Measurements from ENCODE around the gene SLF1.

The SLF1 gene

DNA sequence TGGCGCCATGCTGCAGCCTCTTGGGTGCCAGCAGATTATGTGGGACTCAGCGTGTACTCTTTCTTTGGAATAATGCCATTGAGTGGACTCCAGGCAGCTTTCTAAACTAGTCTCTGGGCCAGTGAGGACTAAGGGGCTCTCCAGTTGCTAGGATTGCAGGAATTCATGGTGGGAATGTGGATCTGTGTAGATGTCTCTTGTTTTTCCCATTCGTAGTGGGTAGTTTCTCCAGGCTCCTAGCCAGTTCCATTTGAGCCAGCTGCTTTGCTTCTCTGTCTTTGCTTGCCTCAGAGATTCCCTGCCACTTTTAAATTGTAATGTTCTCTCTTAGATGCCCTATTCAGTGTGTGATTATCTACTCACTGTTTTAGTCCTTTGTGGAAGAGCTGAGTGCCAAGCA lies 42.6 kb downstream of the SLF1 start:
- no peak for DNase-seq (ENCODE audit: low read depth, low spot score)

DNA sequence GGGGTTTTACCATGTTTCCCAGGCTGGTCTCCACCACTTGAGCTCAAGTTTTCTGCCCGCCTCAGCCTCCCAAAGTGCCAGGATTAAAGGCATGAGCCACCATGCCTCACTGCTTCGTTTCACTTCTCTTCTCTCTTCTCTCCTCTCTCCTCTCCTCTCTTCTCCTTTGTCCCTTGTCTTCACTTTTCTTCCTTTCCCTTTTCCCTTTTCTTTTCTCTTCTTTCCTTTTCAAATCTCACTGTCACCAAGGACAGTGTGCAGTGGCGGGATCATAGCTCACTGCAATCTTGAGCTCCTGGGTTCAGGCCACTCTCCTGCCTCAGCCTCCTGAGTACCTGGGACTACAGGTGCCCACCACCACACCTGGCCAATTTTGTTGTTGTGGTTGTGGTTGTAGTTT lies 49.5 kb downstream of the SLF1 start:
- no peak for DNase-seq (ENCODE audit: low read depth, low spot score)

DNA sequence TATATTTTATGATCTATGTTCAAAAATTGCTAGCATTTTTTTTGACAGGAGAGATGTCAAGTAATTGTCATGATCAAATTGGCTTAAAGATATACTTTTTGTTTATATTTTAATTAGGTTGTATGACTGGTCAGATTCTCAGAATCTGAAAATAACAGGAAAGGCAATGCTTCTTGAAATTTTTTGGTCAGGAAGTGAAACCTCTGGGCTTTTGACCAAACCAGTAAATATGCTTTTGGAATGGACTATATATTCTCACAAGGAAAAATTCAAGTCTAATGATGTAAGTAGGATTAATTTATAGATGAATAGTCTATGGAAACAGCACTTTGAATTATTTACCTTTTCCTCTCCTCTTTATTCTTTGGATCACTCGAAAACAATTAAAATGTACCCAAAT lies 52.3 kb downstream of the SLF1 start:
- no peak for DNase-seq (ENCODE audit: low read depth, low spot score)

DNA sequence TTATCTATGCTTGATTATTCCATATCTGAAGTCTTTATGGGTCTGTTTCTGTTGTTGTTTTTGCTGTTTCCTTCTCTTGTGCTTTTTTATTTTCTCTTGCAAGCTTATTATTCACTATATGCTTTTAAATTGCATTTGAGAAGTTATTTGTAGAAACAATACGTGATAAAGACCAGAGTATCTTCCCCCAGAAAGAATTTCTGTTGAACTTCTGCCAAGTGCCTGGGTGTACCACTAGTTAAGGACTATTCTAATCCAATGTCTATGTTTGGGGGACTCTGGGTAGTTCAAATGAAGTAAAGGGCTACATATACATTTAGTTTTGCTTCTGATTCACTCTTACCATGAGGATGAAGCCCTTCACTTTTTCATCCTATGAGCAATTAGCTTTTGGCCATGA lies 54.3 kb downstream of the SLF1 start:
- no peak for DNase-seq (ENCODE audit: low read depth, low spot score)

DNA sequence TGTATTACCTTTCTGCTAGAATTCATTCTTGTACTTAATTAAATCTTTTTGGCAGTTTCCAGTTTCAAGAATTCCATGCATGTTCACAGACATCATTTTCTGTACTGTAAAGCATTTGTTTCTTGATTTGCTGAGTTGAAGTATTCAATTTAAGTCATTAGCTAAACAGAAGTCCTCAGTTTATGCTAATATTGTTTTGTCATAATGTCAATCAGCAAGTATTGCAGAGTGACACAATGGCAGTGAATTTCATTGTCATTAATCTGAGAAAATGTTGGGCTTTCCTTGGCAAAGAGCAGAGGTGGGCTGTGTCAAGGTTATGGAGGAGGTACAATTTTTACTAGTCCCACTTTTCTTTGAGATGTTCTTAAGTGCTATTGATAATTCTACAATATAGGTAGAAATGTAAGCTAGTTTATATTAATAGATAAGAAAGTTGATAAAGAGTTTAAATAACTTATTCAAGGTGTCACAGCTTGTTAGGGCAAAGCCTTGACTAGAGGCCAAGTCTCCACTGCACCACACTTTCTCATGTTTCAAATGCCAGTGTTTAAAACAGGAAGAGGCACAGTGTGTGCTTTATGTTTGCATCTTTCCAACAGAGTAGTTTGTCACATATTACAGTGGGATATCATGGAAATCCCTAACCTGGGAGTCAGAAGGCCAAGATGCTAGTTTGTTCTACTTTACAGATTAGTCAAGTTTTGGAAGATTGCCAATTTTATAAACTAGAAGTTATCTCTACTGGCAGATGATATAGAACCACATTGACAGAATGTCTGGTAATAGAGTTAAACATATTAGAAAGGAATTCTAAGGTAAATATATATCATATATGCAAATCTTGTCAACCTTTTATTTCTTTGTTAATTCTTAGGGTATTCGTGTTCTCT lies 56.3 kb downstream of the SLF1 start:
- DNase-seq (ENCODE audit: low read depth, low spot score) = no peak

DNA sequence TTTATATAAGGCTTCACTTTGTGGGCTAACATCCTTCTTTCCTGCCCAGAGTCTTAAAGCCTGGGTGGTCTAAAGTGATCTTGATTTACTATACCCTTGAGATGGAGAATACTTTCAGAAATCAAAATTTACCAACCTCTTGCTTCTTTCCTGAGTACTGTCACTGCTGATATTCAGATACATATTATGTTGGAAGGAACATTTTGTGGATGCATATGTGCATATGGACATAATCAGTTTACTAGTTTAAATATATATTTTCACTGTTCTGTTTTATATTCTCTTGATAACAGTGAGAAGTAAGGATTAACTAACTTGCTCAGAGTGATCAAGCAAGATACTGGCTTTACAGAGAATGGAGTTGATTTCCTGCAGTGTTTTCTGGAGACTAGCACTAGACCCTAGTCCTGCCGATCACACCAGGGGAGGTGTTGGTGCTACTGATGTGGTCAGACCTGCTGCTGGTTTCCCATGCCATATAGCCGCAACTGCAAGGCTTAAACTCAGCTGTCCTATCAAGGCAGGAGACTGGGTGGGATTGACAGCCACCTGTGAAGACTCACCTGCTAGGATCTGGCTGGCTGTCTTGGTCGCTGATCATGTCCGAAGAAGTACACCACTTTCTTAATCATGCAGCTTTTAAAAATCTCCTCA lies 57.6 kb downstream of the SLF1 start:
- no peak for DNase-seq (ENCODE audit: low read depth, low spot score)

DNA sequence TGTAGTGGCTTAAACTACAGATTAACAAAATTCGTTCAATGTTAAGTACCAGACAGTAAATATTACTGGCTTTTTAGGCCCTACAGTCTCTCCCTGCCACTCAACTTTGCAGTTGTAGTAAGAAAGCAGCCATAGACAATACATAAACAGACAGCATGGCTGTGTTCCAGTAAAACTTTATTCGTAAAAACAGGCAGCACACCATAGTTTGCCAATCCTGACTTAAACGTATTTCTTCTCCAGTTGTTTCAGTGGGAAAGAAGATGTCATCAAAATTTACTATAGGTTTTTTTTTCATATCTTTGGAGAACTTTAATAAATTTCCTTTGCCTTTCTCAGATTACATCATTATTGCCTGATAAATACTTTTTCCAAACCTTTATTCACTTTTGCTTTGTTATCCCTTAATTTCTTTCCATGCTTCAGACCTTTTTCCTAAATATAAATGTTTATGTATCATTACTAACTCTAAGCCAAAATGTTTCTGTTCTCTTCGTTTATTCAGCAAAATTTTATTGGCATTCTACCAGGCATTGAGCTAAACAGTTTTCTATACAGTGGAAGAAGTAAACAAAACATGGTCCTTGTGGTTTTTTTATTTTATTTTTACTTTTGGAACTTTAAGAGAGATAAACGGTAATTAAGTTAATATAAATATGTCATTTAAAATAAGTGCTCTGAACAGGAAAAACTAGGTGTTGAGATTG lies 64.5 kb downstream of the SLF1 start:
- DNase-seq (ENCODE audit: low read depth, low spot score) = no peak

DNA sequence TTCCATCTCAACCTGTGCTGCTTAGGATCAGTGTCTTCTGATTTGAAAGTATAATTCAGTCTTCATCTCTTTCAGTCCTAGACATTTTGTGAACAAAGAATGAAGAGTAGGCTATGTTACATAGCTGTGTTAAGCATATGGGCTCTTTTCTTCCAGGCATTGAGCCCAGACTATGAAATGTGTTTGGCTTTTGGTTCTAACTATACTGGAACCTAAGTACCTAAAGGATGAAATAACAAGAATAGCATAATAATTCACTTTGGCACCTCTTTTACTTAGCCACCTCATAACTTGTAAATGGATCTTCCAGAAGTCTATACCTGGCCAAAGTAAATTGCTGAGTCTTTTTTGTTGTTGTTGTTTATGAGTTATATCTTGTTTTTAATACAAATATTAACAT lies 71.4 kb downstream of the SLF1 start:
- no peak for DNase-seq (ENCODE audit: low read depth, low spot score)

DNA sequence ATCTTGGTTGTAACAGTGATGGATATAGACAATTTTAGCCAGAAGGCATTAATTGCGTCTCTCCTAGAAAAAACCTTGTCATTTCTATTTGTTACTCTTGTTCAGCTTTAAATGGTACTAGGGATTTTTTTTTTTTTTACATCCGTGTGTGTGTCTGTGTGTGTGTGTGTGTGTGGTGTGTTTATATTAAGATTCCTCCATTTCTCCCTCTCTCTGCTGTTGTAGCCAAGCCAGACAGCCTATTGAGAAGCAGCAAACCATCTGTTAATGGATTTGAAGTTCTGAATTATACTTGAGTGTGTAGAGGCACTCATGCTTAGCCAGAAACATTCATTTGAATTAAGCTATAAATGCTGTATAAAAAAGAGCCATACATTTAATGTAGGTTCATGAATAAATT lies 72.3 kb downstream of the SLF1 start:
- no peak for DNase-seq (ENCODE audit: low read depth, low spot score)

DNA sequence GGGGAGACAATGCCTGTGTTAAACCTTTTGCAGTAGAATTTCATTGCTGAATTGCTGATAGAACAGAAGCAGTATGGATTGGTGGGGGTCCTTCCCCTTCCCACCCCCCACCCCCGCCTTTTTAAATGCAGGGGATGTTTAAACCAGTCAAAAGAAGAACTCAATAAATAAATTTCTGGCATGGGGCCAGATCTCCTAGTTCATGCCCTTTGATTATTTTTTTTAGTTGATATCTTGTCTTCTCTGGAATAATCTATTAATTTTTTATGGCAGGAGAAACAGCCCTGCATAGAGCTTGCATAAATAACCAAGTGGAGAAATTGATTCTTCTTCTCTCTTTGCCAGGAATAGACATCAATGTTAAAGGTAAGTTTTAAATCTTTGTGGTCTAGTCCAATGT lies 72.8 kb downstream of the SLF1 start:
- no peak for DNase-seq (ENCODE audit: low read depth, low spot score)

DNA sequence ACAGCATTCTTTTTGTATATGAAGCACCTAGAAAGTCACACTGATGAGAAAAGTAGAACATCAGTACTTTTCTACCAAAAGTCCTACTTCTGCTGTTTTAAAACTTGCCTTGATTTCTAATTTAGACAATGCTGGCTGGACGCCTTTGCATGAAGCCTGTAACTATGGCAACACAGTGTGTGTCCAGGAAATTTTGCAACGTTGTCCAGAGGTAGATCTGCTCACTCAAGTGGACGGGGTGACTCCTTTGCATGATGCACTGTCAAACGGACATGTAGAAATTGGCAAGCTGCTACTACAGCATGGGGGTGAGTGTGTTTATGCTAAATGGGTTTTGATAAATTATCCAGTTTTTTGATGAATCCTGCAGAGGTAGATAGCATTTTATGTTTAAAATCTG lies 73.5 kb downstream of the SLF1 start:
- DNase-seq (ENCODE audit: low read depth, low spot score) = peak; percentile 56

DNA sequence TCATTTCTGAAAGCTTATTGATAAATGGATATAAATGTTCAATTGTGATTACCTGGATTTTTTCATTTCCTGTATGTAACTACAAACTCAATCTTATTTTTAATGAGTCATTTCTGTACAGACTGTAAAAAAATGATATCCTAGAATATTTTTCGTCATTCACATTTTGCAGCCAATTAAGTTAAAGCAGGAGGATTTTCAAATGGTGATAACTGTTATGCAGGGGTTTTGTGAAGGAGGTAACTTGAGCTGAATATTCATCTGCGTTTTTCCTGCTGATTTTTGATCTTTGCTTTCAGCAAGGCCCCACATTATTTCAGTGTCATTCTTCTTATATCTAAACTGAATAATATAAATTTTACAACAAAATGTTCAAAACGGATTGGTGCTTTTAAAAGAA lies 74.1 kb downstream of the SLF1 start:
- no peak for DNase-seq (ENCODE audit: low read depth, low spot score)

DNA sequence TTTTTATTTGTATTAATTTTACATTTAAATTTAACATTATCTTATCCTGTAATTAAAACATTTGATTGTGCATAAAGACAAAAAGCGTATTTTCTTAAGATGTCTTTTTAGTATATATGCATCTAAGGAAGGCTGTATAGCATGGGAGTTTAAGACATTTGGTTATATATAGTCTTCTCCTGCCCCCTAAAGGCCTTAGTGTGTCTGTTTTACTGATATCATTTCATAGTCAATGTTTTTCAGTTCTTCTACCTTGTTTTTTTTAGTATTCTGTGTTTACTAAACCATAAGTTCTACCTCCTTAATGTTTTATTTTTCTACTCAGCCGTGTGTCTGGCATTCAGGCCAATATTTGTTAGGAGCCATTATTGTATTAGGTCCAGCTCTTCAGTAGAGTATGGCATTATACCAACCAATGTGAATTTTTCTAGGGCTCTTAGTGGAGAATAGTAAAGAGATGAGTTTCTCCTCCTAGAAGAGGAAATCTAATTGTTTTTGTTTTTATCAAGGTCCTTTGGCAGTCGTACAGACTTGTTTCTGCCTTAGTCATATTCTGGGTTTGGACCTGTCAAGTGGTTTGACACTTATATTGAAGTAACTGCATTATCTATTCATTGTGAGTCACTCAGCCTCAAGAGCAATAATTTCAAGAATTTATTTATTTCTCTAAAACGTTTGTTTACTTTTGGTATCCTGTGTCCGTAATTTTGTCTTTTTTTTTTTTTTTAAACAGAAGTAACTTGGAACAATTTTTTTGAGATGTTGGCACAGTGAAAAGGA lies 74.8 kb downstream of the SLF1 start:
- DNase-seq (ENCODE audit: low read depth, low spot score) = no peak

DNA sequence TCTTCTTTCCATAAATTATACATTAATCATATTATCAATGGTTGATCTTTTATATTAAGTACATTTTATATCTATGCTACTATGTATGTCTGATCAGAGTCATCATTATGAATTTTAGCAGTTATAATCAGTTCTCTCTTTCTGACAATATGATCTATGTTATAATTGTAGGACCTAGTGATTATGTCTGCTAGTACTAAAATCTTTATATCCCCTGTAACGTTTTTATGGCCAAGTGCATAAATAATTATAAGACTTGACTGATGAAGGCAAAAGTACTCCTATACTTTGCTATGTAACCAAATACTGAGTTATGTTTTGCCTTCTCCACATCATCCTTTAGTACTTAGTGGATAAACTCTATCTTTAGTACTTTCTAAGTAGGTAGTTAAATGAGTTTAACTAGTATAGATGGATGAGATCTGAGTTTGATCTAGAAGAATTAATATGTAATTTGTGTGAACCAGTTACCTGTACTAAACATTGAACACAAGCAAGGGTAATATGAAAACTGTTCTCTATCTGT lies 75.4 kb downstream of the SLF1 start:
- DNase-seq (ENCODE audit: low read depth, low spot score) = no peak

DNA sequence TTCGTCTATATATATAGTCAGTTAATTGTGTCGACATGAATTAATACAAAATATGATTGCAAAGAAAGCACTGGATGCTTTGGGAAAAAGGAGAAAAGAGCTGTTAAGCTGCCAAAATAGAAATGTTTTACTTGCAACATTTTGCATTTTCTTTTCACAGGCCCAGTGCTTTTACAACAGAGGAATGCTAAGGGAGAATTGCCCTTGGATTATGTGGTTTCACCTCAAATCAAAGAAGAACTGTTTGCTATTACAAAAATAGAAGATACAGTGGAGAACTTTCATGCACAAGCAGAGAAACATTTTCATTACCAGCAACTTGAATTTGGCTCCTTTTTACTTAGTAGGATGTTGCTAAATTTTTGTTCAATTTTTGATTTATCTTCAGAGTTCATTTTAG lies 76.2 kb downstream of the SLF1 start:
- DNase-seq (ENCODE audit: low read depth, low spot score) = no peak

DNA sequence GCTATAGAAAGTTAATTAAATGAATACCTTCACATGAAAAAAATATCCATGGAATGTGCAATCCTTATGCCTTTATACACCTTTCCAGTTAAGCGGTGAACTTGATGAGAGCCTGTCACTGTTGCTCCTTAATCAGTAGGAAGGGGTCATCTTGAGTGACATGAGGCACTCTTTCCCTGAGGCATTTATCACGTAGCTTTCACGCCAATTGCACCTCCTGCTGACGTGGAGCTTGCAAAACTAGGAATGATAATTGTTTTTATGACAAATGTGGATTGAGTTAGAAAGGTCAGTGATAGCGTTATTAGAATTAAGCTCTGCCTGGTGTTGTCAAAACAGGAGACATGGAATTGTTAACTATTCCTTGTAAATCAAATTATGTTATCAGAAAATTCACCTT lies 79.7 kb downstream of the SLF1 start:
- no peak for DNase-seq (ENCODE audit: low read depth, low spot score)

DNA sequence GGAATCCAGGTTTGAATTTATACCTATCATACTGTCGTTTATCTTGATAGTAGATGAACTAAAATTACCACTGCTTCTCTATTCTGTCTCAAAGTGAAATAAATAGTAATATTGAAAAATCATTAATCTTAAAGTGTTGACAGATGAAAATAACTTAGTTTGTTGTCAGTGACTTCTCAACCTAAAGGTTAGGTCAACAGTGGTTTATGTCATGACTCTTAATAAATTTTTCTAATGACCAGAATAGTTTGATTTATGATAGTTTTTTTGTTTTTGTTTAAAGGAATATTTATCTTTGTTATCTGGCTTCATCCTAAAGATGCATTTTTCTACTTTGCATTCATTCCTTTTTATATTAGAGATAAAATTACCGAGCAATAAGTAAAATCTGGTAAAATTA lies 81.1 kb downstream of the SLF1 start:
- no peak for DNase-seq (ENCODE audit: low read depth, low spot score)

DNA sequence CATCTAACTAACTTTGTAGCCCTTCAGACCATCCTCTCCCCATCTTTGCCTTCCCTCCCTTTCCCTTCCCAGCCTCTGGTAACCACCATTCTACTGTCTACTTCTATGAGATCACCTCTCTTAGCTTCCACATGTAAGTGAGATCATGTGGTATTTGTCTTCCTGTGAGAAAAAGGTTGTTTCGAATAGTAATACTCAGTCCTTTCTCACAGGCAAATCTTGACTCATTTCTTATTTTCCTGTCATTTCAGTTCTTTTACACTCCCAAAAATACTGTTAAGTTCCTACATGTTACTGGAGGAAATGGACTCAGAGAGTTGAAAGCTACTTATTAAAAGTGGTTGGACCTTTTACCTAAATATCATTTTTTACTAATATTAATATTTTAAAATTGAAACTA lies 82.1 kb downstream of the SLF1 start:
- no peak for DNase-seq (ENCODE audit: low read depth, low spot score)

DNA sequence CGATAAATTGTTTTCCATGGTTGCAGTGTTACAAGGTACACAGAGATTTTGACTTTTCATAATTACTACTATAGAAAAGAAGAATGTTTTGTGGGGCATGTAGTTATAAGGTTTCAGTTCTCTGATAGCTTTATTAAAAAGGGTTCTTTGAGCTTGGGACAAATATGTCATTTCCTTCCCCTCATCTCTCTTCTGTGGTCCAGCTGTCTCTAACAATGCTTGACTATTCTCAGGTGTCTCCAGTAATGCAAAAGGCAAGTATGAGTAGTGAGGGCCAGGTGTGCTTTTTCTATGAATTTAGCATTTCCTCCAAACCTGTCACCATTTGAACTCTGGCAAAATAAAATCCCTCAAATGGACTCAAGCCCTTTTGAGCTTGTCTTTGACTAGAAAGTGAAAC lies 84.3 kb downstream of the SLF1 start:
- no peak for DNase-seq (ENCODE audit: low read depth, low spot score)

DNA sequence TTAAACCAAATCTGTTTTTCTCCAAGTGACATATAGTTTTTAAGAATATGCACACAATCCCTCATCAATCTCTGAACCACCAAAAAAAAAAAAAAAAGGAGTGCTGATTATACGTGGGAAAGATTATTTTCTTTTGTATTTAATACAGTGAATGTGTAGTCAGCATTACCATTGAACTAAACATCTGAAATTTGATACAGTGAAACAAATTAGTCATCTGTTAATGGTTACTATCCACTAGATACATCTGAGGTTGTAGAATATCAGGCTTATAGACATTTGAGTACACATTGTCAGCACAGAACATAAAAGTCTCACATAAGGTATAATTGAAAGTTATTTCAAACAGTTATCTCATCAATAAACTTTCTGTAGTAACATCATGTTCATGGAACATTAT lies 87.0 kb downstream of the SLF1 start:
- no peak for DNase-seq (ENCODE audit: low read depth, low spot score)

DNA sequence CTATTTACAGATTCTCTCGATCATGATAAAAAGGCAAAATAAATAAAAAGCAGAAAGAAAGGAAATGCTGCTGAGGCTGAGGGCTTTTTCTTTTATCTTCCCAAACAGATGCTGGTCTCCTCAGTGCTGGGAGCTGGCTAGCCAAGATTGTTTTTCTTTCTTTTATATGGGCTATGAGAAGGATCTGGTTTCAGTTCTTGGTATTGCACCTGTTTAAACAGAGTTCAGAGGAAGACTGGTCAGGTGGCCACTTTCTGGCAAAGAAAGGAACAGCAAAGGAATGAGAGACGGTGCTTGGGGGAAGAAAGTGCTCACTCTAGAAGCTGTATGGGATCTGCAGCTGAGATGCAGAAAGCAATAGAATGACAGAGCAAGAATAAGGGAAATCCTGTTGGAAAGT lies 88.9 kb downstream of the SLF1 start:
- DNase-seq (ENCODE audit: low read depth, low spot score) = peak; percentile 54

DNA sequence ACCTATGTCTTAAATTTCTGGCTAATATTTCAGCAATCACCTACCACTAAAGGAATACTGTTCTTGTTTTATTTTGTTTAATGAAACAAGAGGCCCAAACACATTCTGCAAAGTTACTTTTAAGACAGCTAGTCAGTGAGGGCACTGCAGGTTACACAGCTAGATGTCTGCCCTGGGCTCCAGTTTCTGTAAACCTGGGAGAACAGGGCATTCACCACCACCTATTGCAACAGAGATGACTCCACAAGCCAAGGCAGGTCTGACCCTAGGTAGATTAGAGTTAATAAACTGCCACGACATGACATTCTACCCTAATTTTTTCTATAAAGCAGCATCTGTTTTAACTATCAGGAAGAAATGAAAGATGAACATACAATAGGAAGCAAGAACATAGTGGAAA lies 90.8 kb downstream of the SLF1 start:
- no peak for DNase-seq (ENCODE audit: low read depth, low spot score)
